ENCODE data around the gene MMP24OS. TPM values are rescaled to one million over a fixed set of nuclear protein-coding genes. Genes with fewer than 3 reads are reported as not detected.
"Not testable (repeated sequence)": the region's sequence is repeated elsewhere in the genome, so short reads cannot be mapped to it uniquely, and the experiment has no call there.

Gene MMP24OS
- total and polyA plus RNA-seq, 8 donors, result 16.2 to 82.4 (median 38.6) TPM

DNA sequence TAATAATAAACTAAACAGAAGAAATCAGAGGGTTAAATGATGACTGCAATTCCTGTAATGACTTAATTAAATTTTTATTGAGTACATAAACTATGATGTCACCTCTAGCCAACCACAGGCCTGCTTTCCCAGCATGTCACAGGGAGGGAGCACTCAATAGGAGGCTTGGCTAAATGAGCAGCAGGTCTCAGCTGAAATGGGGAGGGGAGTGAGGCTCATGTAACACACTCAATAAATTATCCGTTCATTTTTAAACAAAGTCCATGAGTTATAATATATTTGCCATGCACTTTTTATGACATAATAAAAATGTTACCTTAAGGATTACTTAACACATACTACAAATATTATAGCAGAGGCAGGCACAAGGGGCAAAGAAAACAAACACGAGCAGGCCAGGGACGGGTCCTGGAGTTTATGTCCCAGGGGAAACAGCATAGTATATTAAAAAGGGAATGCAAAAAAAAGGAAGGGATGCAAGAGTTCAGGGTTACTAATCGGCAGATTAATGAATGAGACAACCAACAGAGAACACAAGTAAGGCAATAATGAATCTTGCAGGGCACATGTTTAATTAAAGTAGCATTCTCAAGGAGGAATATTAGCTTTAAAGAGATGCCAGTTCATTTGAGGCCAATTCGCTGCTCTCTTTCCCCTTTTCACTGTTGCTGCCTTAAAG, 41.4 kb upstream of the MMP24OS start:
- Histone ChIP-seq H3K27me3 (no peaks in the 10 kb centered on the region), H3K4me1 (peaks cover 6 to 39% (median 23%) of the 10 kb centered on the region in 4 donors), H3K9me3 (no peaks in the 10 kb centered on the region), H3K27ac (peak overlapping the region in 4 of 5 donors; percentile 21 to 82 (median 73)), H3K36me3 (peaks cover 0 to 5% (median 4%) of the 10 kb centered on the region in 4 donors), H3K4me3 (no peak overlapping the region)
- WGBS, 5 donors, result 50 to 59% (median 52%) methylated on average over 5 of the region's 5 CpGs
- TF ChIP-seq, protein P1, sequence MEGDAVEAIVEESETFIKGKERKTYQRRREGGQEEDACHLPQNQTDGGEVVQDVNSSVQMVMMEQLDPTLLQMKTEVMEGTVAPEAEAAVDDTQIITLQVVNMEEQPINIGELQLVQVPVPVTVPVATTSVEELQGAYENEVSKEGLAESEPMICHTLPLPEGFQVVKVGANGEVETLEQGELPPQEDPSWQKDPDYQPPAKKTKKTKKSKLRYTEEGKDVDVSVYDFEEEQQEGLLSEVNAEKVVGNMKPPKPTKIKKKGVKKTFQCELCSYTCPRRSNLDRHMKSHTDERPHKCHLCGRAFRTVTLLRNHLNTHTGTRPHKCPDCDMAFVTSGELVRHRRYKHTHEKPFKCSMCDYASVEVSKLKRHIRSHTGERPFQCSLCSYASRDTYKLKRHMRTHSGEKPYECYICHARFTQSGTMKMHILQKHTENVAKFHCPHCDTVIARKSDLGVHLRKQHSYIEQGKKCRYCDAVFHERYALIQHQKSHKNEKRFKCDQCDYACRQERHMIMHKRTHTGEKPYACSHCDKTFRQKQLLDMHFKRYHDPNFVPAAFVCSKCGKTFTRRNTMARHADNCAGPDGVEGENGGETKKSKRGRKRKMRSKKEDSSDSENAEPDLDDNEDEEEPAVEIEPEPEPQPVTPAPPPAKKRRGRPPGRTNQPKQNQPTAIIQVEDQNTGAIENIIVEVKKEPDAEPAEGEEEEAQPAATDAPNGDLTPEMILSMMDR (IDR thresholded peaks at IDR 0.05), result no peak
- no peak for TF ChIP-seq POLR2A (IDR thresholded peaks at IDR 0.05)
- no peak for TF ChIP-seq POLR2AphosphoS5 (IDR thresholded peaks at IDR 0.05)
- TF ChIP-seq EP300 (IDR thresholded peaks at IDR 0.05), result no peak
- peak in 1 of 2 donors; percentile 47 for DNase-seq
- intact Hi-C loops (cut with DNase I; ENCODE audit: low total_unique reads), result no loop called here

DNA sequence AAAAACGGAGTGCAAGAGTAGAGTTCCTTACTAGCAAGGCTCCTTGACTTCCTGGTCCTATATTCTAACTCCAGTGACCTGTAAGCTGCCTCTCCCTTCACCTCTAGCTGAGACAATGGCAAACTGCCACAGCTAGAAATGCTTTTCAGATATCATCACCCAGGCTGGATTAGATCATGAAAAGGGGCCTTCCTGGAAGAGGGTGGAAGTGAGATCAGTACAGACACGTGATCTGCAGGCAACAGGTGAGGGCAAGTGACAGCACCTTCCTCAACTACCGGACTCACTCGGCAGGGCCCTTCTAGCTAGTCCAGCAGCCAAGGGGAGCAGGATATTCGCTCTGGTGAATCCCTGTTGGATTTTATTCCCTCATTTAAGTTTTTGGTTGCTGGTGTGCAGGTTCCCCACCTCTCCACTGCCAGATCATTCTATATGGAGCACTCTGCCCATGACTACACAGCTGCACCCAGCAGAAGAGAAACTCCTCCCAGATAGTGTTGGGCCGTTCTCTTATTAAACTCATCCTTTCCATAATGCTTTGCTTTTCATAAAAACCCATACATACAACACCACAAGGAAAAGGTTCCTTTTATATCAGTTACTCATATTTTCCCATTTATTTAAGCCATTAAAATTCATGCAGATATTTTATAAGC, 40.7 kb upstream of the MMP24OS start:
- TF ChIP-seq POLR2AphosphoS5 (IDR thresholded peaks at IDR 0.05) (peak in 2 of 3 donors; percentile 49 to 83), POLR2A (IDR thresholded peaks at IDR 0.05) (no peak), EP300 (IDR thresholded peaks at IDR 0.05) (no peak)
- TF ChIP-seq, protein P1 (IDR thresholded peaks at IDR 0.05), result no peak
- 46 to 62% (median 50%) methylated on average over 6 of the region's 6 CpGs for WGBS, 5 donors

DNA sequence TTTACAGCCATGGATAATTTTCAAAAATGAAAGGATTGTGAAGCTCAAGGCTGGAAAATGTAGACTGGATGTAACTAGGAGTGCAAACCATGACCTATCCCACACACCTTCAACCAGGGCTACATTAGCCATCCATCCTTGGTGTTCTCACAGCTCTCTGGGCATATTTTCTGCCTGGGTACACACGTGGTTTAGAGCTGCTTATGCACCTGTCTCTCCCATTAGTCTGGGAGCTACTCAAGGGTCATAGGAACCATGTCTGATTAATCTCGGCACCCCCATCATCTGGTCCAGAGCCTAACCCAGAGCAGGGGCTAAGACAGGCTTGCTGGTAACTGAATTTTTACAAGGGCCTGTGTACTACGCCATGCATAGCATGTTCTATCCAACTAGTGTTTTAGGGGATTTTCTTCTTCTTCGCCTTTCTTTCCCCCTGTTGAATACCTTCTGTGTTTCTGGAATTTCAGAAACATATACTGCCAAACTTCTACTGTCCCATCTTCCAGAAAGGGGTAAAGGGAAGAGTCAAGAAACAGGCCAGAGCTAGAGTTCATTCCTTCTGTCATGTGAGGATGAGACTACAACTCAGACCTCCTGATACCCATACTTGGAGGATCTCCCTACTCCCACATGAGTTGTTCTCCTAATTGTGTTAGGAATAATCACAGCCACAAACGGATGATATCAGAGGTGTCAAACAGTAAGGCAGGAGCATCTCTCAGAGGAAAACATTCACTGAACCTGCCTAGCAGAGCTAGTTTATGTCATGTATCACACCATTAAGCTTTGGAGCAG, 39.7 kb upstream of the MMP24OS start:
- intact Hi-C loops (cut with DNase I; ENCODE audit: low total_unique reads), result no loop called here
- H3K4me3 ChIP-seq, result no peak overlapping the region
- WGBS, 5 donors, result 80 to 91% (median 87%) methylated on average over 5 of the region's 5 CpGs
- H3K36me3 ChIP-seq, result peaks cover 0 to 17% (median 9%) of the 10 kb centered on the region in 4 donors
- no peak for DNase-seq
- no peaks in the 10 kb centered on the region for H3K27me3 ChIP-seq
- H3K9me3 ChIP-seq, result no peaks in the 10 kb centered on the region
- H3K4me1 ChIP-seq, result peaks cover 6 to 43% (median 23%) of the 10 kb centered on the region in 4 donors
- H3K27ac ChIP-seq, result peak overlapping the region in 4 of 5 donors; percentile 71 to 82 (median 73)
- TF ChIP-seq POLR2A (IDR thresholded peaks at IDR 0.05) (no peak), POLR2AphosphoS5 (IDR thresholded peaks at IDR 0.05) (no peak), EP300 (IDR thresholded peaks at IDR 0.05) (no peak)
- TF ChIP-seq, protein P1 (IDR thresholded peaks at IDR 0.05), result no peak

More for the DNA sequence above, 40.7 kb upstream of the MMP24OS start:
- Histone ChIP-seq H3K9me3 (no peaks in the 10 kb centered on the region), H3K4me1 (peaks cover 6 to 39% (median 23%) of the 10 kb centered on the region in 4 donors), H3K27ac (peak overlapping the region; percentile 62 to 82 (median 71)), H3K4me3 (no peak overlapping the region), H3K36me3 (peaks cover 0 to 10% (median 8%) of the 10 kb centered on the region in 4 donors), H3K27me3 (no peaks in the 10 kb centered on the region)
- intact Hi-C loops (cut with DNase I; ENCODE audit: low total_unique reads), result no loop called here
- peak; percentile 61 to 85 for DNase-seq

DNA sequence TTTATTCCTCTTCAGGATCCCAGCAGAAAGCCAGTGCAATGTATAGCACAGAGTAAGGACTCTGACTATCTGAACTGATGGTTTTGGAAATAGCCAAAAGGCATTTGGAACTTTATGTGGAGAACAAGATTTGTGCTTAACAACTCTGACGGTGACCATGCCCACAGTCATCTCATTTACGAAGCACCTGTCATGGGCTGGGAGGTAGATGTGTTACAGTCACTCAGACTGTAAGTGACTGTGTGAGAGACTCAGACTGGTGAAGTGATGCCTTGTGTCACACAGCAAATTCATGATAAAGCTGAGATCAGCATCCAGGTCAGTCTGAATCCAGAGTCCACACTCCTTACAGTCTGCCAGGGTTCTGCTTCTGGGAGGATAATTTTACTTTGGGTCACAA, 38.2 kb upstream of the MMP24OS start:
- Histone ChIP-seq H3K9me3 (no peaks in the 10 kb centered on the region), H3K27ac (peak overlapping the region in 2 of 5 donors; percentile 35 to 82), H3K4me1 (peaks cover 6 to 58% (median 23%) of the 10 kb centered on the region in 4 donors), H3K27me3 (no peaks in the 10 kb centered on the region), H3K36me3 (peaks cover 0 to 23% (median 11%) of the 10 kb centered on the region in 4 donors), H3K4me3 (no peak overlapping the region)
- no peak for DNase-seq
- WGBS, 5 donors, result 85 to 97% (median 90%) methylated on average over 2 of the region's 2 CpGs
- TF ChIP-seq, protein P1 (IDR thresholded peaks at IDR 0.05), result no peak
- TF ChIP-seq POLR2AphosphoS5 (IDR thresholded peaks at IDR 0.05) (no peak), POLR2A (IDR thresholded peaks at IDR 0.05) (no peak), EP300 (IDR thresholded peaks at IDR 0.05) (no peak)
- intact Hi-C loops (cut with DNase I; ENCODE audit: low total_unique reads), result no loop called here

DNA sequence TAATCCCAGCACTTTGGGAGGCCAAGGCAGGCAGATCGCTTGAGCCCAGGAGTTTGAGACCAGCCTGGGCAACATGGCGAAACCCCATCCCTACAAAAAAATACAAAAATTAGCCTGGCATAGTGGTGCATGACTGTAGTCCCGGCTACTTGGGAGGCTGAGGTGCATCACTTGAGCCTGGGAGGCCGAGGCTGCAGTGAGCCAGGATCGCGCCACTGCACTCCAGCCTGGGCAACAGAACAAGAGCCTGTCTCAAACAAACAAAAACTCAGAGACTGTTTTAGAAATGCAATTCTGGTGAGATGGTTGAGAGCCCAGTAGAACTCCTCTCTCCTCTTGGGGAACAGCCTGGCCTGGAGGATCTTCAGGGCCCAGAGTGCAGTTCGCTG, 37.7 kb upstream of the MMP24OS start:
- Histone ChIP-seq H3K36me3 (peaks cover 0 to 23% (median 11%) of the 10 kb centered on the region in 4 donors), H3K27ac (peak overlapping the region in 3 of 5 donors; percentile 21 to 82 (median 35)), H3K4me1 (peaks cover 6 to 58% (median 22%) of the 10 kb centered on the region in 4 donors)
- intact Hi-C loops (cut with DNase I; ENCODE audit: low total_unique reads); H3K4me3 ChIP-seq; H3K9me3 ChIP-seq; H3K27me3 ChIP-seq; DNase-seq: not testable (repeated sequence)
- 93 to 97% (median 95%) methylated on average over 6 to 7 of the region's 7 CpGs for WGBS, 5 donors
